HG02642 (cell line): Measurements from ENCODE around the gene CTSK.
"Not testable (repeated sequence)": the region's sequence is repeated elsewhere in the genome, so short reads cannot be mapped to it uniquely, and the experiment has no call there.

ENCODE experiments used
- ATAC-seq: cut with Tn5 transposase; IDR thresholded peaks from one replicate; pipeline ENCODE4 v1.9.1; 2021; ENCODE audit warnings: mild to moderate bottlenecking; ENCODE audit not compliant: unreplicated experiment, poor library complexity

The CTSK gene

GRCh38 chr1:150807249-150808023, 624 bp downstream of the CTSK start:
- no peak for ATAC-seq

- no peak for ATAC-seq
Observed at GRCh38 chr1:150805899-150806298, 2.2 kb downstream of the CTSK start.

- no peak for ATAC-seq
Observed at GRCh38 chr1:150804671-150805070, 3.4 kb downstream of the CTSK start.

- no peak for ATAC-seq
Observed at GRCh38 chr1:150799089-150799488, 9.0 kb downstream of the CTSK start.

GRCh38 chr1:150798525-150798924, 9.5 kb downstream of the CTSK start:
- no peak for ATAC-seq

- no peak for ATAC-seq
Observed at GRCh38 chr1:150796374-150796773, 11.7 kb downstream of the CTSK start.

GRCh38 chr1:150793778-150794177, 14.3 kb downstream of the CTSK start:
- ATAC-seq, result not testable (repeated sequence)

GRCh38 chr1:150793221-150793620, 14.8 kb downstream of the CTSK start:
- no peak for ATAC-seq

GRCh38 chr1:150791585-150791984, 16.5 kb downstream of the CTSK start:
- ATAC-seq, result no peak

- ATAC-seq, result no peak
Observed at GRCh38 chr1:150789396-150789795, 18.7 kb downstream of the CTSK start.

- ATAC-seq, result no peak
Observed at GRCh38 chr1:150788946-150789345, 19.1 kb downstream of the CTSK start.

GRCh38 chr1:150787455-150787854, 20.6 kb downstream of the CTSK start:
- ATAC-seq, result no peak

GRCh38 chr1:150780510-150780909, 27.6 kb downstream of the CTSK start:
- no peak for ATAC-seq

- ATAC-seq, result no peak
Observed at GRCh38 chr1:150778409-150778808, 29.7 kb downstream of the CTSK start.

GRCh38 chr1:150777544-150777943, 30.5 kb downstream of the CTSK start:
- no peak for ATAC-seq

GRCh38 chr1:150775931-150776505, 32.0 kb downstream of the CTSK start:
- not testable (repeated sequence) for ATAC-seq

- no peak for ATAC-seq
Observed at GRCh38 chr1:150775276-150775675, 32.8 kb downstream of the CTSK start.

GRCh38 chr1:150772326-150772725, 35.7 kb downstream of the CTSK start:
- ATAC-seq, result no peak

- not testable (repeated sequence) for ATAC-seq
Observed at GRCh38 chr1:150767704-150768103, 40.4 kb downstream of the CTSK start.

GRCh38 chr1:150765977-150766301, 42.1 kb downstream of the CTSK start:
- peak; percentile 23 for ATAC-seq

- peak; percentile 88 for ATAC-seq
Observed at GRCh38 chr1:150765296-150765976, 42.6 kb downstream of the CTSK start, which contains the start of gene CTSS. Gene CTSS, minus strand, starts transcription at chr1:150765778. Its CDS starts 1,015 bp downstream, at chr1:150764763.
